HepG2 (cell line): Measurements from ENCODE around the gene MMP19. TPM values are rescaled to one million over a fixed set of nuclear protein-coding genes. Genes with fewer than 3 reads are reported as not detected.

Experiments
- NR2F2 ChIP-seq: IDR thresholded peaks from 2 replicates; pipeline ENCODE4 v1.6.1; 2012; ENCODE audit warnings: low read depth, inconsistent platforms, borderline replicate concordance
- PHB2 ChIP-seq: fragments of 450-650 bp; IDR thresholded peaks from 2 replicates; pipeline ENCODE4 v1.6.1; 2018; ENCODE audit not compliant: partially characterized antibody
- RAD51 ChIP-seq: fragments of 450-650 bp; IDR thresholded peaks from 2 replicates; pipeline ENCODE4 v1.6.1; 2016; ENCODE audit warnings: borderline replicate concordance
- RFX5 ChIP-seq: IDR thresholded peaks from 2 replicates; pipeline ENCODE4 v1.6.1; 2011; ENCODE audit warnings: low read depth, low read length, improper control_type of control experiment
- SAP130 ChIP-seq: IDR thresholded peaks from 2 replicates; pipeline ENCODE4 v1.6.1; 2016; ENCODE audit warnings: low read depth
- THAP8 ChIP-seq: sonication (generic); formaldehyde crosslinking; IDR thresholded peaks from 2 replicates; pipeline ENCODE4 v1.5.1; 2020; ENCODE audit warnings: missing genetic modification reagents, mild to moderate bottlenecking, borderline replicate concordance
- ZBTB40 ChIP-seq, 2 experiments: fragments of 450-650 bp in 1 of 2; sonication (generic) in 1 of 2; formaldehyde crosslinking in 1 of 2; IDR thresholded peaks; 2 replicates each; pipeline versions ENCODE4 v1.6.1 to v1.8.0; 2016 to 2022; ENCODE audit warnings: antibody characterized with exemption in 1 of 2, mild to moderate bottlenecking in 1 of 2, missing genetic modification reagents in 1 of 2
- ZFP36L1 ChIP-seq: sonication (generic); formaldehyde crosslinking; IDR thresholded peaks from 2 replicates; pipeline ENCODE4 v1.8.0; 2022; ENCODE audit warnings: mild to moderate bottlenecking, missing genetic modification reagents, moderate library complexity
- ZKSCAN5 ChIP-seq: sonication (generic); formaldehyde crosslinking; IDR thresholded peaks from 2 replicates; pipeline ENCODE4 v1.5.1; 2020; ENCODE audit warnings: mild to moderate bottlenecking, missing genetic modification reagents
- ZNF274 ChIP-seq: sonication (generic); formaldehyde crosslinking; IDR thresholded peaks from 2 replicates; pipeline ENCODE4 v1.5.1; 2020; ENCODE audit warnings: mild to moderate bottlenecking, missing genetic modification reagents
- ZNF441 ChIP-seq: sonication (generic); formaldehyde crosslinking; IDR thresholded peaks from 2 replicates; pipeline ENCODE4 v1.7.0; 2021; ENCODE audit warnings: missing genetic modification reagents, borderline replicate concordance
- ZNF562 ChIP-seq: sonication (generic); formaldehyde crosslinking; IDR thresholded peaks from 2 replicates; pipeline ENCODE4 v1.8.0; 2022; ENCODE audit warnings: missing genetic modification reagents, borderline replicate concordance
- ZNF75D ChIP-seq: sonication (generic); formaldehyde crosslinking; IDR thresholded peaks from 2 replicates; pipeline ENCODE4 v1.8.1; 2023; ENCODE audit warnings: missing genetic modification reagents, mild to moderate bottlenecking, borderline replicate concordance
- polyA plus RNA-seq, 8 experiments: library from polyadenylated mRNA; depleted of rRNA in 3 of 8; stranded (reverse) in 7 of 8; unstranded in 1 of 8; fragments of >200 nt; fragmentation: Illumina TruSeq in 4 of 8; extraction: Trizol in 4 of 8; gene quantifications; 2 replicates each; pipeline versions ENCODE4 v1.2.1 to v1.2.3, GENCODE V29; 2011 to 2016; ENCODE audit warnings: low read depth in 4 of 8, missing spikeins in 1 of 8, mixed read lengths in 1 of 8; ENCODE audit not compliant: insufficient read depth in 1 of 8
- total RNA-seq, 5 experiments: library from RNA; depleted of rRNA; stranded (reverse); fragments of >200 nt; fragmentation: Illumina TruSeq; extraction: Trizol; gene quantifications; 2 replicates each; pipeline ENCODE4 v1.2.3, GENCODE V29; 2016; ENCODE audit warnings: low read depth in 1 of 5
- TF ChIP-seq, protein P1 (sequence below): sonication (generic); formaldehyde crosslinking; IDR thresholded peaks from 2 replicates; pipeline ENCODE4 v1.8.0; 2022; ENCODE audit warnings: missing genetic modification reagents, mild to moderate bottlenecking, moderate library complexity, borderline replicate concordance
- TF ChIP-seq, protein P2 (sequence below): sonication (generic); formaldehyde crosslinking; IDR thresholded peaks from 2 replicates; pipeline ENCODE4 v1.4.0; 2020; ENCODE audit warnings: missing genetic modification reagents

Gene MMP19
- total and polyA plus RNA-seq, 2 of the 13 experiments (the other 11 are each of a cell fraction or from before 2014, with no cell fraction given): 0.07 to 0.08 TPM

GRCh38 chr12:55817345-55818139 lies 25.2 kb downstream of the MMP19 start, which contains the start of the genes ORMDL2 and SARNP (continued):
- TF ChIP-seq, protein P1, sequence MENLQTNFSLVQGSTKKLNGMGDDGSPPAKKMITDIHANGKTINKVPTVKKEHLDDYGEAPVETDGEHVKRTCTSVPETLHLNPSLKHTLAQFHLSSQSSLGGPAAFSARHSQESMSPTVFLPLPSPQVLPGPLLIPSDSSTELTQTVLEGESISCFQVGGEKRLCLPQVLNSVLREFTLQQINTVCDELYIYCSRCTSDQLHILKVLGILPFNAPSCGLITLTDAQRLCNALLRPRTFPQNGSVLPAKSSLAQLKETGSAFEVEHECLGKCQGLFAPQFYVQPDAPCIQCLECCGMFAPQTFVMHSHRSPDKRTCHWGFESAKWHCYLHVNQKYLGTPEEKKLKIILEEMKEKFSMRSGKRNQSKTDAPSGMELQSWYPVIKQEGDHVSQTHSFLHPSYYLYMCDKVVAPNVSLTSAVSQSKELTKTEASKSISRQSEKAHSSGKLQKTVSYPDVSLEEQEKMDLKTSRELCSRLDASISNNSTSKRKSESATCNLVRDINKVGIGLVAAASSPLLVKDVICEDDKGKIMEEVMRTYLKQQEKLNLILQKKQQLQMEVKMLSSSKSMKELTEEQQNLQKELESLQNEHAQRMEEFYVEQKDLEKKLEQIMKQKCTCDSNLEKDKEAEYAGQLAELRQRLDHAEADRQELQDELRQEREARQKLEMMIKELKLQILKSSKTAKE (CRISPR knock-in tag): no peak
- TF ChIP-seq PHB2 (no peak), ZNF562 (CRISPR knock-in tag) (no peak), ZNF441 (CRISPR knock-in tag) (no peak), SAP130 (CRISPR knock-in tag) (peak; percentile 81), ZFP36L1 (CRISPR knock-in tag) (no peak), ZKSCAN5 (CRISPR knock-in tag) (no peak), THAP8 (no peak), RFX5 (0 out of 2 replicates have a peak, but pooled peaks have one; percentile 39), ZNF274 (CRISPR knock-in tag) (peak; percentile 53; the same call in 1 of the 2 replicates), ZNF75D (CRISPR knock-in tag) (no peak), NR2F2 (no peak), ZBTB40 (IDR thresholded peaks at IDR 0.05) (no peak), ZBTB40 (CRISPR knock-in tag; IDR thresholded peaks at IDR 0.05) (no peak), RAD51 (no peak)
- TF ChIP-seq, protein P2, sequence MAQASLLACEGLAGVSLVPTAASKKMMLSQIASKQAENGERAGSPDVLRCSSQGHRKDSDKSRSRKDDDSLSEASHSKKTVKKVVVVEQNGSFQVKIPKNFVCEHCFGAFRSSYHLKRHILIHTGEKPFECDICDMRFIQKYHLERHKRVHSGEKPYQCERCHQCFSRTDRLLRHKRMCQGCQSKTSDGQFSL (CRISPR knock-in tag): no peak
